Stimulated activated CD4-positive, alpha-beta T cell treated with anti-CD3 and anti-CD28 coated beads, Interleukin-2, amount 100 ng/mL, for 48 hours (primary cell): ENCODE data around the gene SHC1.

Experiments
- DNase-seq, 2 donors: peaks; one replicate each; pipeline ENCODE4 v3.0.0-alpha.2; 2020

SHC1 gene

GRCh38 chr1:154934358-154934948, 36.1 kb downstream of the SHC1 start:
- DNase-seq = no peak

GRCh38 chr1:154931940-154932487, 38.5 kb downstream of the SHC1 start:
- no peak for DNase-seq

- no peak for DNase-seq
These were observed 44.3 kb downstream of the SHC1 start for GRCh38 chr1:154926201-154926600.

- DNase-seq = no peak
These were observed 45.0 kb downstream of the SHC1 start for GRCh38 chr1:154925335-154926170.

GRCh38 chr1:154923695-154924094, 46.9 kb downstream of the SHC1 start:
- DNase-seq = no peak

- DNase-seq = no peak
These were observed 57.3 kb downstream of the SHC1 start for GRCh38 chr1:154913273-154913672.

GRCh38 chr1:154912755-154913154, 57.8 kb downstream of the SHC1 start:
- DNase-seq = no peak
